GM13977 (cell line): Measurements from ENCODE around the gene SAP25.

Experiments
- DNase-seq: peaks from one replicate; pipeline ENCODE4 v3.0.0; 2012; ENCODE audit warnings: low spot score
- CTCF ChIP-seq: IDR thresholded peaks from 2 replicates; pipeline ENCODE4 v1.5.1; 2012; ENCODE audit warnings: mild to moderate bottlenecking, control low read depth; ENCODE audit not compliant: insufficient read depth; ENCODE audit errors: extremely low read depth, missing control alignments
- in situ Hi-C: fragments of 300-500 bp; cut with MboI; formaldehyde crosslinking; loops from one replicate; pipeline ENCODE4 v1.12.0; 2022; ENCODE audit warnings: low sequenced_read_pairs, low pct_unique_long_range_greater_than_20kb, mixed read lengths, inconsistent platforms; ENCODE audit not compliant: unreplicated experiment

Gene SAP25

DNA sequence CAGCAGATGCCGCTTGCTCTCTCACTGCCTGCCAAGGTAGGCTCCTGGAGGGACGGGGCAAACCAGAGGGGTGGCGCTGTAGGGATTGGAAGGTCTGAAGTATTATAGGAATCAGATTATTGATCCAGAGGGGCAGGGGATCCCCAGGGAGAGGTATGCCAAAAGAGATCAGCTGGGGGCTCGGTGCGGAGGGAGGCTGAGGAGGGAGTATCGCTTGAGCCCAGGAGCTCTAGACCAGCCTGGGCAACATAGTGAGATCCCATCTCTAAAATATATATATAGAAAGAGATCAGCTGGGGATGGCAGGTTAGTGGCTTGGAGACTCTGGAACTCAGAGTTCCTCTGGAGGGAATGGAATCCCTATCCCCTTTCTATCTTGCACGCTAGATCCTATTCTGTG lies 21.5 kb upstream of the SAP25 start:
- in situ Hi-C loops, result no loop called here
- no peak for TF ChIP-seq CTCF
- DNase-seq, result no peak

GRCh38 chr7:100591596-100591995 lies 17.9 kb upstream of the SAP25 start:
- no peak for TF ChIP-seq CTCF
- in situ Hi-C loops, result no loop called here
- no peak for DNase-seq

DNA sequence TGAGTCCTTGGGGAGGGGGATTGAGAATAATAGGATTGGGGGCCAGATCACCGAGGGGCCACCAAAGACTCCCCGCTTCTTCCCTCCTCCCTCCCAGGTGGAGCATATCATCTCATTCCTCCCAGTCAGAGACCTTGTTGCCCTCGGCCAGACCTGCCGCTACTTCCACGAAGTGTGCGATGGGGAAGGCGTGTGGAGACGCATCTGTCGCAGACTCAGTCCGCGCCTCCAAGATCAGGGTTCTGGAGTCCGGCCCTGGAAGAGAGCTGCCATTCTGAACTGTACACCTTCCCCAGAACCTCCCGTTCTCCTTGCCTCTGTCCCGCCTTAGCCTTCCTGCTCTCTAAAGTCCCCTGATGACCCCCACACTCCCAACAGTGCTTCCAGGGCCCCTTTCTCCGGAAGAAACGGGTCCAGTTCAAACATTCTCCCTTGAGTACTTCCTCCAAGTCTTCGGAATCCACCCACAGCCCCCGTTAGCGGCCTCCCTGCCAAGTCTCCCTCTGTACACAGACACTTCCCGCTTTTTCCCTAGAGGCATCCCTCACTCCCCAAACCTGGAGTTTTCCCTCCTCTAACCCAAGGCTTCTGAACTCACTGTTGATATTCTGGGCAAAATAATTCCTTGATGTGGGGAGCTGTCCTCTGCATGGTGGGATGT lies 16.5 kb upstream of the SAP25 start:
- DNase-seq, result no peak
- TF ChIP-seq CTCF, result no peak
- in situ Hi-C loops, result no loop called here

DNA sequence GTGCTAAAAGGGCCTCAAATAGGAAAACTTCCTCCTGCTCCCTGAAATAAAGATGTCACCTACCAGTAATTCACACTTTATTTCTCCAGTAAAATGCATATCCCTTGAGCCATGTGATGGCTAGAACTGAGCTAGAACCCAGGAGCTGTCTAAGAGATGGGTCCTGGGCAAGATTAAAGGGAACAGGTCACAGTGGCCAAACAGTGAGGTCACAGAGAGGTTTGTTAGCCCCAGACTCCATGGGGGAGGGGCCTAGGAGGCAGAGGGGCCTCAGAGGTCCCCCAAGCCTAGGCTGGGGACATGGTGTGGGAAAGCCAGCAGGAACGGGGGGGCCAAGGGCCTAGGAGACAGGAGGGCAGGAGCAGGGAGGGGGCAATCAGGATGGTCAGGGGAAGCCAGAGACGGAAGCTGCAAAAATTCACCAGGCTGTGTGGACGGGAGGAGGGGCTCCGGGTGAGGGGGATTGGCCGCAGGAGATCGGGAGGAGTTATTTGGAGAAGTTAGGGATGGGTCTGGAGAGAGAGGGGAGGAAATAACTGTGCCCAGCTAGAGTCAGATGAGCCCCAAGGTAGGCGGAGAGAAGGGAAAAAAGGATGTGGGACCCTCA lies 15.7 kb upstream of the SAP25 start:
- no peak for TF ChIP-seq CTCF
- DNase-seq, result no peak
- in situ Hi-C loops, result no loop called here

DNA sequence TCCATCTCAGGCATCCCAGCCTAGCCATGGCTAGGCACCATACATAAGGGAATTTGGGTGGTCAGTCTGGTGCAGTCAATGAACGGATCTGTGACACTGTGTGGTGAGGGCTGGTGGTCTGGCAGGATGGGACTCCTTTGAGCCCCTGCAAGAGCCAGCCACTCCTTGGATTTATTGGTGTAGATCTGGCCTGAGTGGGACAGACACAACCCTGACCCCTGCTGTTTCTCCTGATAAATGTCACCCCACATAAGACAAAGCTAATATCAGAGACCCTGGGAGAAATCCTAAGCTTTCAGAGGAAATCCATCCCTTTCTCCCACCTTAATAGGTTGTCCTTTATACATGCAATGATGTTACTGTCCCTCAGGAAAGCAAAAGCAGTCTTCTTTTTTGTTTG lies 14.7 kb upstream of the SAP25 start:
- peak; percentile 52 for TF ChIP-seq CTCF
- no peak for DNase-seq
- in situ Hi-C loops, result no loop called here

DNA sequence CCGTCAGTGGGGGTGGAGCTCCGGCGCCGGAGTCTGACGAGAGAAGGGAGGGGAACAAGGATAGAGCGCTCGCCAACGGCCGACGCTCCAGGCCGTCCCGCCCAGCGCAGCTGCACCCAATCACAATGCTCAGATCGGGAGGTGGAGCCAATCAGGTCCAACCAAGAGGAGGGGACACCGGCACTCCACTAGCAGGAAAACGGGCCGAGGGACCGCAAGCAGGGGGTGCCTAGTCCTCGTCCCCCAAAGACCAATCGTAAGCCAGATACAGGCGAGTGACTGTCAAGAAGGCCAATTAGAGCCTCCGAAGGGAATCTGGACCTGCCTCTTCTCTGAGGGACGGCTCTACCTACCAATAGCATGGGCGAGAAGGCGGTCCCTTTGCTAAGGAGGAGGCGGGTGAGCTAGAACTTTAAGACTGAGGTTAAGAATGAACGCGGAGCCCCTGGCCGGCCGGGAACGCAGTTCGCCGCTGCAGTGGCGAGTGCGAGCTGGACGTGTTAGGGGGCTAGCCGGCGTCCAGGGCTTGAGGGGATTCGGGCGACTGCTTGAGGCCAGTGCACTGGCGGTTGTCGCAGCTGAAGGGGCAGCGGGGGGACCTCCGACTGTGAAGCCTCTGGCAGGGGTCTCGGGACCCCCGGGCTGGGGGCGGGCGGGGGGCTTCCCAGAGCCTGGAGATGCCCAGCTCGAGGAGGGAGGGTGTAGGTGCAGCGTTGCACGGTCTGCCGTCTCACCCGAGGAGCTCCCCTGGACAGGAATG lies 12.7 kb upstream of the SAP25 start, which contains the start of gene FBXO24:
FBXO24 (plus strand) TSS at position 63 of the 760 bp plus-strand sequence; CDS start at position 361, 298 bp downstream.
- no peak for TF ChIP-seq CTCF
- DNase-seq, result peak; percentile 100
- in situ Hi-C loops, result no loop called here
